Measurements from ENCODE around the gene ADORA2A.

The ADORA2A gene

DNA sequence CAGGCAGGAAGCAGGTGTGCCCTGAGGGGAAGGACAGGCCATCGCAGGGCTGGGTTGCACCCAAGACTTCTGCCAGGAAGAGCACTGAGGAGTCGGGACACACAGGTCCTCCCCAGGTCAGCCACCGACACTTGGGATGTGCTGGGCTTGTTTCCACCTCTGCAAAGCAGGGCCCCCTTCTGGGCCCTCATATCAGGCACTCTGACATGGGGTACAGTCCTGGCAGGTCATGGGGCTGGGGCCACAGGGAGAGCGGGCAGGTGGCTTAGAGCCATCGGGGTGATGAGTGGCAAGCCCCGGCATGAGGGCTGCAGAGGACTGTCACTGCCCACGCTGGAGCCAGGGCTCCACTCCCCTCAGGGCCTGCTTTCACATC is 7.9 kb upstream of the ADORA2A start:
- DNase-seq, result no peak

DNA sequence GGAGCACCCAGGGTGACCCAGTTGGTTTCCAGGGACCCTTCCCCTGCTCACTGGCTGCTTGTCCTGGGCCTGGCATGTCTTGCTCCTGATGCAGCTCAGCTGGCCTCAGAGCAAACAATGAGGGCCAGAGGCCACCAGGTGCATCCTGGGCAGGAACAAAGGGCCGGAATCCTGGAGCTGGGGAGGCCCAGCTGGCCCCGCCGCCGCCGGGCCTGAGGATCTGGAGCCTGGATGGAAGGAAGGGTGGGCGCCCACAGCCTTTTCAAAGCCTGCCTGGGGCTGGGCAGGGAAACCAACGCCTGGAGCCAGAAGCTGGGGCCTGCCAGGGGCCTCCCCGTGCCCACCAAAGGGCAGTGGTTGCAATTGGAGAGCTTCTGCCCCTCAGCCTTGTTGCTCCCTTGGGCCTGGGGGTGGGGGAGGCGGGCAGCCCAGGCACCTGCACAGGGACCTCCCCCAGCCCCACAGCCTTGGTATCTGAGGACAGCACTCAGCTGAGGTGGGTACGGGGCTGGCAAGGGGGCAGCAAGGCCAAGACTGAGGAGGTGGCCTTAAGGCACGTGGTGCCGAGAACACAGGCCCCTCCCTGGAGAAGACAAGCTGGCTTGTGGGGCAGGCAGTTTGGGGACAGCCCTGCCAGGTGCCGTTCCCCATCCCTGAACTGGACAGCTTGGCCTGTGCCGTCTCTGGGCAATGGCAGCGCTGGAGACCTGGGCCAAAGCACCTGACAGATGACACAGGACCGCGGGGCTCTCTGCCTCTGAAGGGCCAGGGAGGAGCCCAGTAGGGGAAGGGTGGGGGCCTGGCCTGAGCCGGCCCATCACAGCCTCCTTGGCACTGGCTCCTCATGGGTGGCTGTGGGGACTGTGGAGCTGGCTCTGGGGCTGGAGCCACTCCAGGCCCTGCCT is 7.1 kb upstream of the ADORA2A start:
- DNase-seq, result no peak

DNA sequence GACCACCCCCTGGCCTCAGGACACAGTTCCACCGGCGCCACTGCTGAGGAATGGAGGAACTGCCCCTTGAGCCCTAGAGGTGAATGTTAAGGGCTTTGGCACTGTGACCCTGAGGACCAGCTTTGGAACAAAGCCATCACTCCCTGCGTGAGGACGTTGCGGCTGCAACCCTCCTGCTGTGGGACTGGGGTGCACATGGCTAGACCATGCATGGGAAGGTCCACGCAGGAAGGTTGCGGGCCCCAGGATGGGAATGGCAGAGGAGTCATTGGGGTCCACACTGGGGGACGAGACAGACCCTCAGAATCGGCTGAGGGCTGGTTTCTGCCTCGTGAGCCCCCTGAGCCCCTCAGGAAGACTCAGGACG is 6.4 kb upstream of the ADORA2A start:
- no peak for DNase-seq

DNA sequence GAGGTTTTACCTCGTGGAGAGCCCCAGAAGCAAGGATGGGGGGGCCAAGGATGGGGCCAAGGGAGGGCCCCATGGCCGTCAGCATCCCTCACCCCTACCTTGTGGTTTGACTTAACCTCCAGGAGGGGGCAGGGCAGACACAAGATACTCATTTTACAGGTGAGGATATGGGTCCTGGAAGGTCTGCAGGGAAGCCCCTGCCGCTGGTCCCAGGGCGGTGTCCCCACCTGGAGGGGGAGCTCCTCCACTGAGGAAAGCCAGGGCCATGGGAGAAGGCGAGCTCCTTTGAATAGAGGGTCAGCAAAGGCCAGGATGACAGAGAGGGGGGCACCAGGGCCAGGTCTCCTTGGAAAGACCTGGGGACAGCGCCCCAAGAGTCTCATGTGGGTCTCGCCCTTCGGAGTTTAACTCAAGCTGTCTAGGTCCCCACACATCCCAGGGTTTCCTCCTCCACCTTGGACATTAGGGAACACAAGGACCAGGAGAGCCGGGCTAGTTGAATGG is 5.9 kb upstream of the ADORA2A start:
- no peak for DNase-seq

DNA sequence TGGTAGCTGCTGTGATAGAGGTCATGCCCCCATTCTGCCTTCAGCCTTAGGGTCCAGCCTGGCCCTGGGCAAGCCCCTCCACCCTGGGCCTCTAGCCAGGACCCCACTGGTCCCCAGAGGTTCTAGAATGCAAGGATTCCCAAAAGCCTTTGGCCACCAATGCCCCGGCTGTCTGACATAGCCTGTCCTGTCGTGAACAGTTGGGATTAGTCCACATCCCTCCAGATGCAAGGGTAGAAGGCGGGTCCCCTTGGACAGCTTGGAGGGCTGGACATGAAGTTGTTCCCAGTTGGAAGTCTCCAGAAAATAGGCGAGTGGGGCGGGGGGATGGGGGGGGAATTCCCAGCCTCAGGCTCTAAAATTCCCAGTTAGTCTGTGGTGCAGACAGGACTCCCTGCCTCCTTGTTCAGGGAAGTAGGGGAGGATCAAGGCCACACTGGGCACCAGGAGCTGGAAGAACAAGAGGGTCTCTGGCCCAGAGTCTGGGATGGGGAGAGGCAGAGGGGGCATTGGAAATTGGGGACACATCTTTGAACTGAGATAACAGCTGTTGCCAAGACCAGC is 5.2 kb upstream of the ADORA2A start:
- DNase-seq, result no peak

DNA sequence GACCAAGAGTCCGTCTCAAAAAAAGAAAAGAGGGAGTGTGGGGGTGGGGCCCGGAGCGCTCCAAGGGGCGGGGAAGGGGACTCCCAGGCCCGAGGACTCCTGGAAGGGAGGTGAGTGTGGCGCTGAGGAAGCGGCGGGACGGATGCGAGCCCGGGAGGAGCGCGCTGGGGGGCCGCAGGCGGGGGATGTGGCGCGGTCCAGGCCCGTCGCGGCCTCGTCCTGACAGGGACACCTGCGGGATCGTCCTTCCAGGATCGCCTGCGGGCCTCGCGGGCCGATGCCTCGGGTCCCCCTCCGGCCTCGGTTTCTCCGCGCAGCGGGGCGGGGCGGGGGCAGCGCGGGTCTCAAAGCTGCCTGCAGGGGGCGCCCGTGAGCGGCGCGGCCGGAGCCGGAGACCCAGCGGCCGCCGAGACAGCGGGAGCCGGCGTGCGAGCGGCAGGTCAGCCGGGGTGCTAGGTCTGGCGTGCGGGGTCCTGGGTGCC is 3.8 kb upstream of the ADORA2A start:
- peak; percentile 92 for DNase-seq

DNA sequence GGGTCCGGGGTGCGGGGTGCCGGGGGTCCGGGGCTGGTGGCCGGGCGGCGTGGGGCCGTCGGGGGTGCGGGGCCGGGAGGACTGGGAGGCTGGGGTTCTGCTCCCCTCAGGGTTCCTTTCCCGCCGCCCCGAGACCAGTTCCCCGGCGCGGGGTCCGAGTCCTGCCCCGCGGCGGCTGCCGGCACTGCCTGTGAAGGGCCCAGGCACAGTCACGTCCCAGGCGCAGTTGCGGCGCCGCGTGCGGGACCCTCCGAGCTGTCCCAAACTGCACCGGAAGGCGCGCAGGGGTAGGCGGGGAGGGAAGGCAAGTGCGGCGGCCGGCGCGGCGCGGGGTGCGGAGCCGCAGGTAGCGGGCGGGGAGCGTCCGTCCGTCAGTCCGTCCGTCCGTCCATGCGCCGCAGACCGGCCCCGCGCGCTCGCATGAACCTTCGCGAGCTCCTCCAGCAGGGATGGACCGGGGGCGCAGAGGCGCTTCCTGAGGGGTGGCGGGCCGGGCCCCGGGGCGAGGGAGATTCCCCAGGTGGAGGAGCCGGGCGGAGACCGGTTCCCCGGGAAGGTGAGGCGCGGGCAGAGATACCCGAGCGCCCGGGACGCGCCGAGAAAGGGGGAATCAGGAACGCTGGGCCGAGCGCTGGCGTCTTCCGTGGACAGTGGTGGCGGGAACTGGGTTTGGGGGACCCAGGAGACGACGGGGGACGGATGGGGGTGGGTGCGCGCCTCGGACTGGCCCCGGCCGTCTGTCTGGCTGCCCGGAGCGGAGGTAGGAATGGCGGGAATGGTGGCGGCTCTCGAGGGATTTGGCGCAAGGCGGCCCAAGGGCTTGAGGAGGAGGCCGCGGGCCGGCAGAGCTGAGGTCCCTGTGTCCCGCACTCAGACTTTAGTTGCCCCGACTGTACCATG is 3.1 kb upstream of the ADORA2A start:
- peak; percentile 85 for DNase-seq

DNA sequence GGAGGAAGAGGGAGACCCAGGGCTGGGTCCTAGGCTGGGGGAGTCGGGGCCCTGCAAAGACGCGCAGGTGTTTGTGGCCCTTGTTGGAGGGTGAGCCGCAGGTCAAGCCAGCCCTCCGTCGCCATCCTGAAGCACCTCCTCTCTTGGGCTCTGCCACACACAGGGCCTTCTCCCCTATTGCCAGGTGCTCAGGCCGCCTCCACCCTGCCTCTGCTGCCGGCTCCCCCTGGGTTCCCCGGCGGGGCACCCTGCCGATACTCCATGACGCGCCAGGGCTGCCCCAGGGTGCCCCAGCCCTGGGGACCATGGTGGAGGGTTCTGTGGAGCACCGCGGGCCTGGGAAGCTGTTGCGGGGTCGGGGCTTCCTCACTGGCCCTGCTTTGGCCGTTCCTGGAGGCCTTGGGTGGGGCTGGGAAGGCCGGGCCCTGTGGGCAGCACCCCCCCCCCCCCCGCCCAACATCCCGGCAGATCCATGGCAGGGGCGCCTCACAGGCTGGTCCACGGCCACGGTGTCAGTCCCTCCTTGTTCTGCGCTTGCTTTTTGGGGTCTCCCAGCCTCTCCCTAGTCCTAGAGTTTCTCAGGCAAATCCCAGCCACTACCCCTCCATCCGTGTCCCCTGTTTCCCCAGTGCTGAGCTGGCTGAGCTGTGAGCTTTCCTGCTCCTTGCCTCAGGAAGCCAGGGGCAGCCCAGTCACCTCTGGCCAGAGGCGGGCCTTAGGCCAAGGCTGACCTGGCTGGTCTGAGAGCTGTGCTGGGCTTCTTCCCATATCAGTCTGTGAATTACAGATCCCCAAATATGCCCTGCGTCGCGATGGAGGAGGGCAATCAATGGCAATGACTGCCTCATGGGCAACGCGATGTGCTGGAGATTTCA is 2.3 kb upstream of the ADORA2A start:
- no peak for DNase-seq

DNA sequence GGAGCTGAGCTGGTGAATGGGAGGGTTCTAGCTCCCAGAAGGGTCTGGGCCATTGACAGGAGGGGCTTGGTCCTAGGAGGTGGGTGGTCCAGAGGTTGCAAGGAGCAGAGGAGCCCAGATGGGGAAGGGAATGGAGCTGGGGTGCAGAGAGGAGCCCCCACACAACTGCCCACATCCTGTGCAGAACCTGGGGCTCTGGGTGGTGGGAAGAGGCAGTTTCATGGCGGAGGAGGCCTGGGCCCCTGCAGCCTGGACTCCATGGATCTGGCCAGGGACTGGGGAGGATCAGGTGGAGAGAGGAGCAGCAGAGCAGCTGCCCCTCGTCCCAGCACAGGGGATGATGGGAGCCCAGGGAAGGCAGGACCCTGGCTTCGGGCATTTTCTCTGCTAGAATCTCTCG is 963 bp upstream of the ADORA2A start:
- DNase-seq, result no peak

DNA sequence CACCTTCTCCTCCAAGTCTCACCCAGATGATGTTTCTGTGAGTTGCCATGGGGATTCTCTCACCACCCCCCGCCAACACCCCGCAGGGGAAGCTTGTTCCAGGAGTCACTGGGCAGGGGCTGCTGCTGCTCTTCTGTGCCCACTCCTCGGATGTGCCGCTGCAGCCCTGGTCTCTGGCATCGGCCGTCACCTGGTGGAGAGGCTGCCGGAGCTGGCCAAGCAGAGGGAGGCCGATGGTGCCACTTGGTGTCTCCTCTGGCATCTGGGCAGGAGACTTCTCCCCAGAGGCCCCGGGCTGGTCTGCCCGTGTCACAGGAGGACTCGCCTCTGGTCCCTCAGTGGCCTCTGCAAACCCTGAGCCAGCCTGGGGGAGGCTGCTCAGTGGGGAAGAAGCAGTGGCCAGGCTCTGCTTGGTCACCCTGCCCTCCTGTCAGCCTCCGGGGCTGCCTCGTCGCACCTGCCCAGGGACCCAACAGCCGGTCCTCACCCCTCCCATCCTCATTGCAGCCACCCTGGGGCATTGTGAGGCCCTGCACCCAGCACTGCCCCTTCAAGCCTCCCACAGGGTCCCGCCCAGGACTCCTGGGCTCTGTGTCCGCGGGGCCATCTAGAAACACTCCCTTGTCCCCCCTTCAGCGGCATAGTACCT is 424 bp upstream of the ADORA2A start:
- no peak for DNase-seq

DNA sequence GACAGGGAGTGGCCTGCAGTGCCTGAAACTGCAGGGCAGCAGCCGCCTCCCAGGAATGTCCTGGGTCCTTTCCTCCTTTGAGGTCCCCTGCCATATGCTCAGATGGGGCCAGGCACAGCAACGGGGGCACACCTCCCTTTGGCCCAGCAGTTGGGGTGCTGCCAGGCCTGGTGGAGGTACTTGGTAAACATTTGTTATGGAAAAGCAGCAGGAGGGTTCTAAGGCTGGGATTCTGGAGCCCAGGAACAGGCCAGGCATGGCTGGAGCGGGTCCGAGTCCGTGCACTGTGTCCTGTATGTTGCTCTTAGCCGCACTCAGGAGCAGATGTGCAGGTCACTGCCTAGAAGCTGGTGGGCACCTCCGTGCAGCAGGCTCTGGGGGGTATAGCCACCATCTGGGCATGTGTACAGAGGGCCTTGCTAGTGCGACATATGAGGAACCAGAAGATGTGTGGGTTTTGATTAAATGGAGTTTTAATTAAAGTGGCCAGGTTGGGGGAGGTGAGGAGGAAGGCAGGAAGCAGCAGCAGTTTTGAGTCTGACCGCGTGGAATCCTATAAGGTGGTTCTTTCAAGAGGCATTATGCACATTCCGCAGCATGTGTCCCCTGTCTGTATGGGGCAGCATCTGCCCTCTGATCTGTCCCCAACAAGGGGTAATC is 1.5 kb downstream of the ADORA2A start:
- DNase-seq, result no peak

DNA sequence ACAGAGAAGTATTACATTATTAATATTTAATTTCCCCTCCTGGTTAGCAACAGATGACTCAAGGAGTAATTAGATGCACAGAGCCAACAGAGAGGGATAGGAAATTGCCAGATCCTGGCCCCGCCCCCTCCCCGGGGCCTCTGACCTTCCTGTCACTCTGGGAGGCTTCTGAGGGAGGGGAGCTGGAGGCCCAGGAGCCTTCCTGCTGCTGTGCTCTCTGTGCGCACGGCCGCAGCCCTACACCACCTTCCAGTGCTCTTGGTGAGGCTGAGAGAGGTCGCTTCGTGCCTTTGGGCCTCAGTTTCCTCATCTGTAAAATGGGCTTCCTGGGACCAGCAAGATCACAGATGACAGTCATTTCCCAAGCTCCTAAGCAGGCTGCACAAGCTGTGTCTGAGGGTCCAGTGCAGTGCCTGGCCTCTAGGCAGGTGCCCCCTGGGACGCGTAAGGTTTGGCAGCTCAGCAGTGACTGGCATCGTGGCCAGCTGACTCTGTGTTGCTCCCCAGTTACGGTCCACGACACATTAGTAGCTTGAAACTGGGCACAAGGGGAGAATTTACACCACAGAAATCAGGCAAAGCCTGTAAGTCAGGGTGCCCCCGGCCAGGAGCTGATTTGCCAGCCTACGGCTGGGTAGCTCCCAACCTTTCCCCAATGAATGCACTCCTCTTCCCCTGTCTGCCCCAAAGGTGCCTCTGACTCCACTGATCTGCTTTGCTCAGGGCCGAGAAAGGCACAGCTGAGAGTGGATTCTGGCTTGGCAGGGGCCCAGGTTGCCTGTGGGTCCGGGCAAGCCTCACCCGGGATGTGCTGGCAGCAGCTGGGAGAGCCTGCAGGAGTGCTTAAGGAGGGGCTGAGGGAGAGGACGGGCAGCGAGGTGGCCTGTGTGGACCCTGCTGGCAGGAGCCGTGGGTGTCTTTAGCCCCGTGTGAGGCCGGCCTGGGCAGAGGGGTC is 2.3 kb downstream of the ADORA2A start:
- DNase-seq, result no peak

DNA sequence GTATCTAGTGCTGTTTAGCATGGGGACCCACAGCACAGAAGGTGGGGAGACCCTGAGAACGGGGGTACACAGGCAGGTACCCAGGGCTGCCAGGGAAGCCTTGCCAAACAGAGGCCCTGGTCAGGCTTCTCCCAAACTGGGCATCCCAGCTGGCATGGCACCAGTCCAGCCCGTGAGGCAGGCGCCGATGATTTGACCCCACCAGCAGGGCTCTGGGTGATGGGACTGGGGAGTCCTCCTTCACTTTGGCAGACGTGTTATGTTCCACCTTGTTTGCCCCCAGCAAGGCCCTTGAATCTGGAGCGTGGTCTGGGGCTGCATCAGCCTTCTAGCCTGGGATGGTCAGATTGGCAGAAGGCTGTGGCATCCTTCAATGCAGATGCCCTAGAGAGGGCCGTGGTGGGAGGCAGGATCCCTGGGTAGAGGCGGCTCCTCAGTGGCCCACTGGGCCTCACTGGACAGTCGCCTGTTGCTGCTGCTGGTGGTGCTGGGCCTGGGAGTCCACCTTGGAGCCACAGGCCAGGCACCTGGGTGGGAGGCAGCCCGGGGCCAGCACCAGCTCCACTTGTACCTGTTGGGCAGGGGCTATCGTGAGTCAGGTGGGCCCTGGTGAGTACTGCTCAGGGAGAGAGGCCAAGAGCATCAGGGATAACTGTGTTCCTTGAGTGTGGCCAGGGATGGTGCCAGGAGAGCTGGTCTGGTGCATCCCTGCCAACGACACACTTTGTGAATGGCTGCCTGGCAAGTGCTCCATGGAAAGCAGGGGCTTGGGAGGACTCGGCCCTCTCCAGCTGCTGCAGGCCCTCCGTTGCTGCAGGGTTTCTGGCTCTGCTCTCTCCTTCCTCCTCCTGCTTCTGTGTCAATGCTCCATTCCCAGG is 3.3 kb downstream of the ADORA2A start:
- DNase-seq, result no peak

DNA sequence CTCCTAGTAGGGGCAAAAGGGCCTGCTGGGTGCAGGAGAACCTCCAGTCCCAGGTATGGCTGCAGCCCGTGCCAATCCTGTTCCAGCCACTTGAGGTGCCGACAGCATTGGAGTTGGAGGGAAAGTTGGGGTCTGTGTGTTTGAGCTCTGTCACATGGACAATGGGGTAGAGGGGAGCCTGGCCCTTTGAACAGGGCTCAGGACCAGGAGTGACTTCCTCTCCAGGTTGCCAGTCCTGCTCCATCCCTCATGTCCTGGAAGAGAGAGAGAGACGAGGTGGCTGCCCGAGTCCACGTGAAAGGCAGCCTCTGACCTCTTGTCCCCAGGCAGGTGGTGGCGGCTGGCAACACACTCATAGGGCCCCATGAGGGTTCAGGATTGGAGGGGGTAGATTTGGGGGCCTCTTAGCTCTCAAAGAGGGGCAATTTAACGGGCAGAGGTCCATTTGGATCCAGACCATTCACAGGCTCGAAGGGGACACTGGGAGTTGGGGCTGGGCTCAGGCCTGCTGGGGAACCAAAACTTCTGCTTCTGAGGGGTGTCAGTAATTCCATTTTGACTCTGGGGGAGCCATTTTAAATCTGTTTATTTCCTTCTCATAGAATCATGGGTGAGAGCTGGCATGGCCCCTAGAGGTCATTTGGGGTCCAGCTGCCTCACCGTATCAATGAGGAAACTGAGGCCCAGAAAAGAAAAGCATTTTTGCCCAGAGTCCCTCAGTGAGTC is 4.1 kb downstream of the ADORA2A start:
- DNase-seq, result no peak

DNA sequence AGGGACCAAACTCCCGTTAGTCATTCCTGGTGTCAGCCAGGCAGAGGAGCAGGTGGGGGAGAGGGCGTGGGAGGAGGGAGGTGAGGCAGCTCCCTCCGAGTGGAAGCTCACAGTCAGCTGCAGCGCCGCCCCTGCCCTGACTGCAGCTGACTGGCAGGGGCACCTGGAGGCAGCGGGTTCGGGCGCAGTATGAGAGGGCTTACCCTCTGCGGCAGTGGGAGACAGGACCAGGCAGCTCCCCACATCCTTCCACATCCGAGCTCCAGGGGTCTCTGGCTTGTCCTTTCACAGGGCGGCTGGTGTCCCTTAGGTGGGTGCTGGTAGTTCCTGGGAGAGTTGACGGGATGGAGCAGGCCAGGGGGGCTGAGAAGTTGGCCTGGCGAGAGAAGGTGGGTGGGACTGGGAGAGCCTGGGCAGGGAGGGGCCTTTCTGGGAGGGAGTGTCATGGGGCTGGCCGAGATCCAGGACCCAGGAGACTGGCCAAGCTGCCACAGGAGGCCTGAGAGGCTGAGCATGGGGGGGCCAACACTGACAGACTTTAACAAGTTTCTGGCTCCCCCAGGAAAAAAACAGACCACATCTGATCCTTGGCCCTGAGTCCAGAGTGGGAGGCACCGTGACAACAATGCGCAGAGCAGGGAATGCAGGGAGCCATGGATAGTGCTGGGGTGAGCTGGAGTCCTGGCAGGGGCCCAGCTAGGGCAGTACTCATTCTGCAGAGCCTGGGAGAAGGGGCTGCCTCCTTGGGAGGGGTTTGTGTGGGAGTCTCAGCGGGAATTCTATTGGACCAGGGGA is 4.9 kb downstream of the ADORA2A start:
- no peak for DNase-seq

DNA sequence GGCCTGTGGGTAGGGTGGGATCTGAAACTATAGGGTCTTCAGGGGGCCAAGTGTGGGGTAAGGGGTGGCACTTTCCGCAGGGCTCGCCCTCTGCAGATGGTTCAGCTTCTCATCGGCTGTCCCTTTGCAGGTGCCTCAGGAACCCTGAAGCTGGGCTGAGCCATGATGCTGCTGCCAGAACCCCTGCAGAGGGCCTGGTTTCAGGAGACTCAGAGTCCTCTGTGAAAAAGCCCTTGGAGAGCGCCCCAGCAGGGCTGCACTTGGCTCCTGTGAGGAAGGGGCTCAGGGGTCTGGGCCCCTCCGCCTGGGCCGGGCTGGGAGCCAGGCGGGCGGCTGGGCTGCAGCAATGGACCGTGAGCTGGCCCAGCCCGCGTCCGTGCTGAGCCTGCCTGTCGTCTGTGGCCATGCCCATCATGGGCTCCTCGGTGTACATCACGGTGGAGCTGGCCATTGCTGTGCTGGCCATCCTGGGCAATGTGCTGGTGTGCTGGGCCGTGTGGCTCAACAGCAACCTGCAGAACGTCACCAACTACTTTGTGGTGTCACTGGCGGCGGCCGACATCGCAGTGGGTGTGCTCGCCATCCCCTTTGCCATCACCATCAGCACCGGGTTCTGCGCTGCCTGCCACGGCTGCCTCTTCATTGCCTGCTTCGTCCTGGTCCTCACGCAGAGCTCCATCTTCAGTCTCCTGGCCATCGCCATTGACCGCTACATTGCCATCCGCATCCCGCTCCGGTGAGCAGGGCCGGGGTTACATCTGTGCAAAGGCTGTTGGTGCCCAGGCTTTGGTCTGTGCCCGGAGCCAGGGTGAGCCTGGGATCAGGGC is 5.8 kb downstream of the ADORA2A start:
- no peak for DNase-seq

All from activated CD8-positive, alpha-beta memory T cell treated with anti-CD3 and anti-CD28 coated beads for 24 hours (primary cell).